GM12892 (cell line): Measurements from ENCODE around the gene ESYT3.

Experiments used
- POLR2A ChIP-seq: IDR thresholded peaks from 2 replicates; pipeline ENCODE4 v1.6.1; 2011; ENCODE audit warnings: low read depth, low read length, control low read depth
- POLR2AphosphoS5 ChIP-seq: IDR thresholded peaks from 2 replicates; pipeline ENCODE4 v1.6.1; 2011; ENCODE audit warnings: low read depth, low read length, control low read depth

GRCh38 chr3:138472141-138472825 lies 37.9 kb downstream of the ESYT3 start:
- TF ChIP-seq POLR2AphosphoS5 (no peak), POLR2A (no peak)
